PC-3 (cell line): ENCODE results near the gene CELF5.

ENCODE experiments used
- EZH2 ChIP-seq: fragments of 300-600 bp; sonication (generic); IDR thresholded peaks from one replicate; pipeline ENCODE4 v1.6.1; 2017; ENCODE audit warnings: antibody characterized with exemption, mild to moderate bottlenecking, low read length; ENCODE audit not compliant: unreplicated experiment
- TF ChIP-seq, protein P1 (sequence below): fragments of 300-600 bp; sonication (generic); conservative IDR thresholded peaks from 2 replicates; pipeline ENCODE4 v1.5.1; 2017; ENCODE audit warnings: antibody characterized with exemption, low read depth, mild to moderate bottlenecking, low read length

DNA sequence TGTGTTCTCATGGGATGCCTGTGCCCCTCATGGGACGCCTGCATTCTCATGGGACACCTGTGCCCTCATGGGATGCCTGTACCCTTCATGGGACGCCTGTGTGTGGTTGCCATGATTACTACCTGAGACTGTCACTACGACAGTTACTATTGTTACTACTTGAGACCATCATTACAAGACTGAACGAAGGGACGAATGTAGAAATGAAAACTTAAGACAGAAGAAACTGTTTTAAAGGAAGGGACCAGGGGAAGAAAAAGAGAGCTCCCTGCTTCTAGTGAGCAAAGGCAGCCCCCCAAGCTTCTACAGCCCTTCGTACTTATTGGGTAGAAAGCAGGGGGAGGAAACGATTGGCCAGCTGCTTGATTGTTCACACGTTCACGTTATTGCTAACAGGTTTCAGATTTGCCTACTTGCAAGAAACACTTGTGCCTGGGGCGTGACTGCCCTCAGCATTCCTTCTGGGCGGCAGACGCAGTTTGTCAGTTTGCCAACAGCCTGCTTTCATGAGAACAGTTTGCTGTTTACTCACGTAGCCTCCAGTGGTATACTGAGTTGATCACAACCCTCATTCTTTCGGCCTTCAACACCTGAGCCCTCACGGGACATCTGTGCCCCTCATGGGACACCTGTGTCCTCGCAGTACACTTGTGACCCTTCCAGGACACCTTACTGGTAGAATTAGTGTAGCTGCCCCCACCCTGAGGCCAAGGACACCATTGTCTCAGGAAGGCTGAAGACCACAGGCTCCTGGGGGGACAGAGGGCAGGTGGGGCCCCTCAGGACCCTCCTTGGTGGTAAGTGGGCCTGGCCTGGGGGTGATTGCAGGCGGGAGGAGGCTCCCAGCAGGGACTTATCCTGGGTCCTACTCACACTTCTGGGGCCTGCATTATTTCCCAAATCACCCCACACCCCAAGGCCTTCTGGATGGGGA is 48.4 kb upstream of the CELF5 start:
- no peak for TF ChIP-seq EZH2
- TF ChIP-seq, protein P1, sequence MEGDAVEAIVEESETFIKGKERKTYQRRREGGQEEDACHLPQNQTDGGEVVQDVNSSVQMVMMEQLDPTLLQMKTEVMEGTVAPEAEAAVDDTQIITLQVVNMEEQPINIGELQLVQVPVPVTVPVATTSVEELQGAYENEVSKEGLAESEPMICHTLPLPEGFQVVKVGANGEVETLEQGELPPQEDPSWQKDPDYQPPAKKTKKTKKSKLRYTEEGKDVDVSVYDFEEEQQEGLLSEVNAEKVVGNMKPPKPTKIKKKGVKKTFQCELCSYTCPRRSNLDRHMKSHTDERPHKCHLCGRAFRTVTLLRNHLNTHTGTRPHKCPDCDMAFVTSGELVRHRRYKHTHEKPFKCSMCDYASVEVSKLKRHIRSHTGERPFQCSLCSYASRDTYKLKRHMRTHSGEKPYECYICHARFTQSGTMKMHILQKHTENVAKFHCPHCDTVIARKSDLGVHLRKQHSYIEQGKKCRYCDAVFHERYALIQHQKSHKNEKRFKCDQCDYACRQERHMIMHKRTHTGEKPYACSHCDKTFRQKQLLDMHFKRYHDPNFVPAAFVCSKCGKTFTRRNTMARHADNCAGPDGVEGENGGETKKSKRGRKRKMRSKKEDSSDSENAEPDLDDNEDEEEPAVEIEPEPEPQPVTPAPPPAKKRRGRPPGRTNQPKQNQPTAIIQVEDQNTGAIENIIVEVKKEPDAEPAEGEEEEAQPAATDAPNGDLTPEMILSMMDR: no peak
